Measurements from ENCODE around the gene ZNHIT1.

DNA sequence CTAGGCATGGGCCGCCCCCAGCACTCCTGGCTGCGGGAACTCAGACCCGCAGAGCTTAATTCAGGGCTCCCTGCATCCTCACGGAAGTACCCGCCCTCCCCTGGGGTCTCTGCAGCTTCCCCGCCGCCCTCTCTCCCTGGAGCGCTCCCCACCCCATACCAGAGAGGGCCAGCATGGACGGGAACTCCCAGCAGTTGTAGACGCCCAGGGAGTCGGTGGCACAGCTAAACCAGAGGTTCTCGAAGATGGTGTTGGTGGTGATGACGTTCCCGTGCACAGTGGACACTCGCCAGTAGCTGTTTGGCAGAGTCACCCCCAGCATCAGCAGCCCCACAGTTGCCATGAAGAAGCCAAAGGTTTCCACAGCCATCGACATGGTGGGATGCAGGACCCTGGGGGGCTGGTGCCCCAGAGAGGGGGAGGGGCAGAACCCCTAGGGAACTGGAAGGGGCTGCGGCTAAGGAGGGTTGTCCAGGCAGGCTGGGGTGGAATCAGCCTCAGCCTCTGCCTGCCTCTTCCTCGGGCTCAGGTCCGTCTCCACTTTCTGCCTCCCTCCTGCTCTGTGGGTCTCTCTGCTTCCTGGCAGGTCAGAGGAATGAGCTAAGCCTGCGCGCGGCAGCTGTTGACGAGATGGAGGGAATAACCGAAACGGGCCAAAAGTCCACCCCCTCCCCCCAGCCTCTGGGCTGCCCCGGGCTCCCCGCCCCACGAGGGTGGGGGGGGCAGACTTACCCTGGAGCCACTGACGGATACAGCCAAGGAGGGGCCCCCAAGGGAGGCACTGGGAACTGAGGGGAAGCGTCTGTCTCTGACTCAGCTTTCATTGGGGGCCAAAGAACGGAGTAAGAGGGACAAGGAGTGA, 19.5 kb downstream of the ZNHIT1 start, which contains the start of gene CLDN15:
- TF ChIP-seq POLR2A (IDR thresholded peaks at IDR 0.05; ENCODE audit: low read depth, low read length) (no peak), TAF1 (IDR thresholded peaks at IDR 0.05; ENCODE audit: low read depth, low read length) (no peak), POLR2AphosphoS5 (IDR thresholded peaks at IDR 0.05; ENCODE audit: low read depth, low read length) (no peak)

Measured in GM12891 (cell line).